GM18858 (cell line): ENCODE data around the gene MEPCE.

Experiments used
- ATAC-seq: cut with Tn5 transposase; IDR thresholded peaks from one replicate; pipeline ENCODE4 v1.9.1; 2021; ENCODE audit not compliant: unreplicated experiment

Gene MEPCE

DNA sequence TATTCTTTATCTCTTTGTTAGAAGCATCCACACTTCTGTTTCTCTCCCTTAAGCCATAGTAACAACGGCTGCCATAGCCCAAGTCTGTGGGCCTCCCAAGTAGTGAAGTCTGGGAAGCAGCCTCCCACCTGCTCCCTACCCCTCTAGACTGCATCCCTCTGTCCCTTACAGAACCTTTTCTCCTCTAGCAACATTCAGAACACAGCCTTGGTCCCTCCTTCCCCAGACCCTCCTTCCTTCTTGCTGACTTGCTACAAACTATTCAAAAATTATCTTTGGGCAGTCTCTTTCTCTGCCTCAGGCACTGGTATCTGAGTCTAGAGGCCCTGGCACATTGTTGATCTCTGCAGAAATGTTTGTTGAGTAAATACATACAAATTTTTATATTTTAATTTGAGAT lies 51.8 kb downstream of the MEPCE start:
- no peak for ATAC-seq

- no peak for ATAC-seq
Measured at GRCh38 chr7:100482728-100483089, 53.1 kb downstream of the MEPCE start.

- peak; percentile 42 for ATAC-seq
Measured at GRCh38 chr7:100483090-100483721, 53.6 kb downstream of the MEPCE start.
